HG03378 (cell line): ENCODE data around the gene WDR6.
A peak's percentile ranks its signal among the peaks of the same experiment; 100 is the strongest.

Experiments
- ATAC-seq: cut with Tn5 transposase; IDR thresholded peaks from one replicate; pipeline ENCODE4 v1.9.1; 2021; ENCODE audit warnings: mild to moderate bottlenecking, moderate library complexity; ENCODE audit not compliant: unreplicated experiment

WDR6 gene, protein sequence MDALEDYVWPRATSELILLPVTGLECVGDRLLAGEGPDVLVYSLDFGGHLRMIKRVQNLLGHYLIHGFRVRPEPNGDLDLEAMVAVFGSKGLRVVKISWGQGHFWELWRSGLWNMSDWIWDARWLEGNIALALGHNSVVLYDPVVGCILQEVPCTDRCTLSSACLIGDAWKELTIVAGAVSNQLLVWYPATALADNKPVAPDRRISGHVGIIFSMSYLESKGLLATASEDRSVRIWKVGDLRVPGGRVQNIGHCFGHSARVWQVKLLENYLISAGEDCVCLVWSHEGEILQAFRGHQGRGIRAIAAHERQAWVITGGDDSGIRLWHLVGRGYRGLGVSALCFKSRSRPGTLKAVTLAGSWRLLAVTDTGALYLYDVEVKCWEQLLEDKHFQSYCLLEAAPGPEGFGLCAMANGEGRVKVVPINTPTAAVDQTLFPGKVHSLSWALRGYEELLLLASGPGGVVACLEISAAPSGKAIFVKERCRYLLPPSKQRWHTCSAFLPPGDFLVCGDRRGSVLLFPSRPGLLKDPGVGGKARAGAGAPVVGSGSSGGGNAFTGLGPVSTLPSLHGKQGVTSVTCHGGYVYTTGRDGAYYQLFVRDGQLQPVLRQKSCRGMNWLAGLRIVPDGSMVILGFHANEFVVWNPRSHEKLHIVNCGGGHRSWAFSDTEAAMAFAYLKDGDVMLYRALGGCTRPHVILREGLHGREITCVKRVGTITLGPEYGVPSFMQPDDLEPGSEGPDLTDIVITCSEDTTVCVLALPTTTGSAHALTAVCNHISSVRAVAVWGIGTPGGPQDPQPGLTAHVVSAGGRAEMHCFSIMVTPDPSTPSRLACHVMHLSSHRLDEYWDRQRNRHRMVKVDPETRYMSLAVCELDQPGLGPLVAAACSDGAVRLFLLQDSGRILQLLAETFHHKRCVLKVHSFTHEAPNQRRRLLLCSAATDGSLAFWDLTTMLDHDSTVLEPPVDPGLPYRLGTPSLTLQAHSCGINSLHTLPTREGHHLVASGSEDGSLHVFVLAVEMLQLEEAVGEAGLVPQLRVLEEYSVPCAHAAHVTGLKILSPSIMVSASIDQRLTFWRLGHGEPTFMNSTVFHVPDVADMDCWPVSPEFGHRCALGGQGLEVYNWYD

DNA sequence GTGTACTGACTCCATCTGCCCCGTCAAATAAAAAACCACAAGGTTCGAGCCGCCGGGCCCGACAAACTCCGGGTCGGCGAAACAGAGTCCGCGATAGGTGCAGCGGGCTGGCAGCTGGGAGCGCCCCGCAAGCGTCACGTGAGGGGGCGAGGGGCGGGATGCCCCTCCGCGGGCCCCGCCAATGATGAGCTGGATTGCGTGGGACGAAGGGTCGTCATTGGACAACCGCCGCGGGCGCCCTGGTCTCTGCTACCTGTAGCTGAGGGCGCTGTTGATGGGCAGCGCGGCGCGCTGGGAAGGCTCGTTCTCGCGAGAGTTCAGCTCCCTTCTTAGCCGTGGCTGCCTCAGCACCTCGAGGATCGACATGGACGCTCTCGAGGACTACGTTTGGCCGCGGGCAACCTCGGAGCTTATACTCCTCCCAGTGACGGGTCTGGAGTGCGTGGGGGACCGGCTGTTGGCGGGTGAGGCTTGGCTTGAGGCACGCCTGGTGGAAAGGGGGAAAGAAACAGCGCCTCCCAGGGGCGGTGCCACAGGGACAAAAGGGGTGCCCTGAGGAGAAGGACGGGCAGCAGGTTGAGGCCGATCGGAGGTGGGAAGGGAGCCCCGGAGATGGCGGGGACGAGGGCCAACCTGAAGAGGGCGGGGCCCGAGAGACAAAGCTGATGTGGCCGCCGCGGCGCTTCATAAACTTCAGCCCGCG, at the start of gene WDR6:
TSS of gene WDR6 (plus strand) at position 324 of the 703 bp plus-strand sequence. CDS start at position 365, 41 bp downstream.
- ATAC-seq: peak; percentile 73

DNA sequence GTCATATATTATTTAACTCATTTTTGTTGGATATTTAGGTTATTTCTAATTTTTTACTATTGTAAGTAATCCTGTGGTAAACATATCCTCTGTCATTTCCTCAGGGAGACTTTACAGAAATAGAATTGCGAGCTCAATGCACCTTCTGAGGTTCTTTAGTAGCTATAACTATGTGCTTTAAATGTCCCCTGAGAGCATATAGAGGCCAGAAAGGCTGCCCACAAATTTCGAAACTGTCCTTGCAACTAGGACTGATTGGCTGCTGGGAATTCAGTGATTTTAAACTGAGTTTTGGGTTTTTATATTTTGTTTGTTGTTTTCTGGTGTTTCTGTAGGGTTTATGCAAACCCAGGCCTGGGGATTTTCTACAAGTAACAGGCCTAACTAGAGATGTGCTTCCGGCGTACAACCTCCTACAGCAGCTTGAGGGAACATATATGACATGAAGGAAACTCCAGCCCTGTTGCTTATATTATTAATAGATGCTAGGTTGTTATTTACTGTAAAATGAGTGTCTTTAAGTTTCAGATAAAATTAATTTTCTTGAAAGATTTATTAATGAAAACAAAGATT, 46.3 kb upstream of the WDR6 start:
- no peak for ATAC-seq

DNA sequence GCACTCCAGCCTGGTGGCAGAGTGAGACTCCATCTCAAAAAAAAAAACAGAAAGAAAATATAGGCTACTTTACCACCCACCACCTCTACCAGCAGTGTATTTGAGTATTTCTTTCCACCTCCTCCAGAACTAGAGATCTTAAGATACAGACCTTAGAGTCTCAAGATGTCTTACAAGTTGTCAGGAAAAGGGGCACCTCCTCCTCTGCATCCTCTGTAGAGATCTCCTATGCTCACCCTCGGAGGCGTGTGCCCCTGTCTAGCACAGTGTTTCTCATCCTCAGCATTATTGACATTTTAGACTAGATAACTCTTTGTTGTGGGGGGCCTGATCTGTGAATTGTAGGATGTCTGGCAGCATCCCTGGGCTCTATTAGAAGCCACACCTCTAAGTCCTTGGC, 44.9 kb upstream of the WDR6 start:
- ATAC-seq: no peak

DNA sequence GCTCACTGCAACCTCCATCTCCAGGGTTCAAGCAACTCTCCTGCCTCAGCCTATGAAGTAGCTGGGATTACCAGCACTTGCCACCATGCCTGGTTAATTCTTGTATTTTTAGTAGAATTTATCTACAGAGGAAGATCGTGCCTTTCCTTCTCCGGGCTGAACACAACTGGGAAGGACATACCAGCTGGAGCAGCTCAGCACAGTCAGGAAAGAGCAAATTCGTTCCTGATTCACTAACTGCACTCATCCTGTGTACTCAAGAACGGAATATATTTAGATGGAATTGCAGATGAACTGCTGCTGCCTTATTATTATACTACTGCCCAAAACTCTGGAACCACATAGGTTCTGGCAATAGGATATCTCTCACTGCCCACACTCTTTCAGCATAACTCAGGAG, 44.3 kb upstream of the WDR6 start:
- ATAC-seq: no peak

DNA sequence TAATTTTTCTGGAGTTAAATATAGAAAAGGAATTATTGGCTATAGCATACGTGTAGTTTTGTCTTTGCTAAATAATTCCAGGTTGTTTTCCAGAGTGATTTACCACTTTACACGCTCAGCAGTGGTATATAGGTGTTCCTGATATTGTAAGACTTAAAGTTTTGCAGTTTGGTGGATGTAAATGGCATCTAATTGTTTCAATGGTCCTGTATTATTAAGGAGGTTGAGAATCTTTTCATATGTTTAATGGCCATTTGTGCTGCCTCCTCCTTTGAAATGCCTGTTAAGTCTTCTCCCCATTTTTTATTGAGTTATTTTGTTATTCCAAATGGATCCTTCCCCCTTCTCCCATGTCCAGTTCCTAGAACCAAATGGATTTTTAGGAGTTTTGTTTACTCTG, 43.6 kb upstream of the WDR6 start:
- ATAC-seq: no peak

DNA sequence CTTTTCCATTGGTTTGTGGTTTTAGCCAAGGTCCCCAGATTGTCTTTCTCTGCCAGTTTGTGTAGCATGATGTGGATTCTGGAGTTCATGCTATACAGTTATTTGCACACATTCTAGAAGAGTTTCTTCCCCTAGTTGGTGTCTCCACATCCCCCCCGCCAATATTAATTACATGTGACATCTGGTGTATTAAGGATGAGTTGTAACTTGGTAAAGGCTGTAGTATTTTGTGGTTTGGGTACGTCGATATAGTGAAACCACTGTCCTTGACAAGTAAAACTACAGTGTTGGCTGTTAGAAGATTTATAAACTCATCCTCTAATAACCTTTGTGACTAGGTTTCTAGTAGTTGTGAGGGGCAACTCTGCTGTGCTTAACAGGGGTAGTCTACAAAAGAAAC, 40.8 kb upstream of the WDR6 start:
- ATAC-seq: no peak

DNA sequence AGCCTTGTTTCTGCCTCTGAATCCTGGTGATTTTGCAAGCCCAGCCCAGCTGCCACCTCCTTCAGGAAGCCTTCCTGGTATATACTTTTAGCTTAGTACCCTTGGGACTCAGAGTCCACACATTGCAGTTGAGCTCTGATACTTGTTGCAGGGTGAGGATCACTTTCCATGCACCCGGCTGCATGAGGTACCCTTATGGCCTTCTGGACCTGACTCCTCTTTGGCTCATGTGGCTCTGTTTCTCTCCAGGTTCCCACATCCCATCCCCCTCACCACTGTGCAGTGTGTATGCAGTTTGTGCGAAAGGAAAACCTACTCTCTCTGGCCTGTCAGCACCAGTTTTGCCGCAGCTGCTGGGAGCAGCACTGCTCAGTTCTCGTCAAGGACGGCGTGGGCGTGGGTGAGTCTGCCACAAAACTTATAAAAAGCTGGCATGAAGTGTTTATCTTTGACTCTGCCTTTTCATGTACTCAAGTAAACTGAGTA, 40.3 kb upstream of the WDR6 start:
- no peak for ATAC-seq

DNA sequence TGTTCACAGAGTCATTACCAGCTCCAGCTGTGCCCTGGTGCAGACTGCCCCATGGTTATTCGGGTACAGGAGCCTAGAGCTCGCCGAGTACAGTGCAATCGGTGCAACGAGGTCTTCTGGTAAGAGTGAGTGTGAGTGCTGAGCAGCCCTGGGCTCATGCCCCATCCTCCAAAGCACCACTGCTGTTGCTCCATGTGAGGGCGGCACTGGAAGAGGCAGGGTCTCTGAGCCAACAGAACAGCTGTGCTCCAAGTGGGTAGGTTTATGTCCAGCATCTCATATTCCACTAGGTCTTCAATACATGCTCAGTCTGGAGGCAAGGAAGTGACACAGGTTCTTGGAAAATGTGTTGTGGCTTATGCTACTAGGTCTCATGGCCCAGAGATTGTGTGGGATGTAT, 36.6 kb upstream of the WDR6 start:
- ATAC-seq: no peak

DNA sequence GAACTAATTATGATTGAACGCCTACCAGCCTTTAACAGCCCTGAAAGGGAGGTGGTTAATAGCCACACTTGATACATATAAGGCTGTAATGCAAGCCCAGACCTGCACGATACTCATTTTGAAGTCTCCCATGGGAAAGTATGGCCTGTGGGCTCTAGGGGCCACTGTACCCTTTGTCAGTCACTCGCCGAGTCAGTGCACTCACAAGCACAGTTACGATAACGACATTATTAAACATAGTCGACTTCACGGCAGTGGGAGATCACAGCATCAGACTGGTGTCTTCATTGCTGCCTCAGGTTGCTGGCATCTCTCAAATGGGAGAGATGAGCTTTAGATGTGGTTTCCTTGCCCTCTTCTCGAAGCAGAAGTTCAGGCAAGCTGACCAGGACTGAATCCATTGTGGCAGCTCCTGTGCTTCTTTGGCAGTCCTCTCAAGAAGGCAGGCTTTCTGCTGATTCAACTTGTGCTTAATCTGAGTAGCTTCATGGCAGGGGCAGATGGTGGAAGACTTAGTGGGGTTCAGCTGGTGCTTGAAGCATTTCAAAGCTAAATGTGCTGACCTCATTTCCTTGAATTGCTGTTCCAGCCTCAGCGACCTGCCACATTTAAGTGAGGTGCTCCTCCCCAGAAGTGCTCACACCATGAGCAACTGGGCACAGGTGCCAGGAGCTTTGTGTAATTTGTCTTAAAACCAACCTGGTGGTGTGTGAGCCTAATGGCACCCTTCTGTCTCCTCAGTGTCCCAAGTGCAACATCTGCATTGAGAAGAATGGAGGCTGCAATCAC, 32.9 kb upstream of the WDR6 start:
- no peak for ATAC-seq

DNA sequence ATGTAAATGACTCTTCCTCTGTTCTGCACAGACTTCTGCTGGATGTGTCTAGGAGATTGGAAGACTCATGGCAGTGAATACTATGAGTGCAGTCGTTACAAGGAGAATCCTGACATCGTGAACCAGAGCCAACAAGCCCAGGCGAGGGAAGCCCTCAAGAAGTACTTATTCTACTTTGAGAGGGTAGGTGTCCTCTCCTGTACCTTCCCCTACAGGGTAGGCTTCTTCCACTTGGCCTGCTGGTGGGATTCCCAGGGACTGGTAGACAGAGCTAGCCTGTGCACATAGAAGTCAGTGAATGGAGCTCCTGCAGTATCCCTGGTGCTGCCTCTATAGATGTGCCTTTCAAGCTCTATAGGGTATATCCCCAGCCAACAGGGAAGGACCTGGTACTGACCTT, 27.7 kb upstream of the WDR6 start:
- no peak for ATAC-seq

DNA sequence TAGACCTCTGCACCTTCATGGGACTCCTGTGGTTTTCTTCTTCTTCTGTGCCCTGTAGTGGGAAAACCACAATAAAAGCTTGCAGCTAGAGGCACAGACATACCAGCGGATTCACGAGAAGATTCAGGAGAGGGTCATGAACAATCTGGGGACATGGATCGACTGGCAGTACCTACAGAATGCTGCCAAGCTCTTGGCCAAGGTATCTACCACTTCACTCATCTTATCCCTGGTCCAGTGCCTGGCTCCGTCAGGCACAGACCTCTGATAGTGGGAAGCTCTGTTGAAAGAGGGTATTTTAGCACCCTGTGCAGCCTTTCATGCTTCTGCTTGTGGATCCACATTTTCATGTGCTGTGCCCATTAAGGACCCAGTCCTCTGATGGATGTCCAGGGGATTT, 26.9 kb upstream of the WDR6 start:
- no peak for ATAC-seq

DNA sequence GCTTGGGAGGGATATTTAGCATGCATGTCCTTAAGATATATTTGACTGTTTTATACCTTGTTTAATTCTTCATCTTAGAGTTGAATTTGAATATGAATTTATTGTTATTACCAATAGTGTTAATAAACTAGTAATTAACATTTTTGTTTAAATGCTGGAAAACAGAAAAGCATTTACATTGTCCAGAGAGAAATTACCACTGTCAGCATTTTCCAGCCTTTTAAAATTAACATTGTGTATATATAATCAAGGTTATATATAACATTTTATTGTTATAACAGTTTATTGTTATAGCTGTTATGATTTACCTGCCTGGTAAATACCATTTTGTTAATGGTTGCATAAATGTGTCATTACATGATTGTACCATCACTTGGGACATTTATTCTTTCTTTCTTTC, 25.2 kb upstream of the WDR6 start:
- ATAC-seq: no peak

DNA sequence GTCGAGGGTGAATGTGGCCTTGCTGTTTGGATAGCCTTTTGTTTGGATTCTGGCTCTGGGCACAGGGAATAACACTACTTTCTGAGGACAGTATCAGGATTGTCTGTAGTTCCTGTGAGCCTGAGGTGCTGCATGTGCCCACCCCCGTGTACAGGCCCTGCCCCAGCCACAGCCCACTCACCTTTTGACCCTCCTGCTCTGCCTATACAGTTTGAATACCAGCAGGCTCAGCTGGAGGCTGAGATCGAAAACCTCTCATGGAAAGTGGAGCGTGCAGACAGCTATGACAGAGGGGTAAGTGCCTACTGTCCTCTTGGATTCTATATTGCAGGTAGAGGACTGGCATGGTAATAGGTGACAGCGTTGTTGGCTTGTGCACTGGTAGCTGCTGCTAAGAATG, 24.5 kb upstream of the WDR6 start:
- no peak for ATAC-seq

DNA sequence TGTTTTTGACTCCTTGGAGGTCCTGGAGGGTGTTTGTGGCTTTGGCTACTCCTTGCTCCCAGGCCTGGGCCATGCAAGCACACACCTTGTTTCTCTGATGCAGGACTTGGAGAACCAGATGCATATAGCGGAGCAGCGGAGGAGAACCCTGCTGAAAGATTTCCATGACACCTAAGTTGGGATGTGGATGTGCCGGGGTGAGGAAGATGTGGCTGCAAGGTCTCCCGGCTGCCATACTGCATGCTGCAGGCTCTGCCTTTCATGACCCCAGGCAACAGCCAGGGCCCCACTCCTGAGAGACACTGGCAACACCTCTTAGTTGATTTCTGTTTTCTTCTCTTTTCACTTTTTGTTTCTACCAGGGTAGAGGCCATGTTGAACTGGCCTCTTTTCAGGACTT, 24.1 kb upstream of the WDR6 start:
- ATAC-seq: no peak

DNA sequence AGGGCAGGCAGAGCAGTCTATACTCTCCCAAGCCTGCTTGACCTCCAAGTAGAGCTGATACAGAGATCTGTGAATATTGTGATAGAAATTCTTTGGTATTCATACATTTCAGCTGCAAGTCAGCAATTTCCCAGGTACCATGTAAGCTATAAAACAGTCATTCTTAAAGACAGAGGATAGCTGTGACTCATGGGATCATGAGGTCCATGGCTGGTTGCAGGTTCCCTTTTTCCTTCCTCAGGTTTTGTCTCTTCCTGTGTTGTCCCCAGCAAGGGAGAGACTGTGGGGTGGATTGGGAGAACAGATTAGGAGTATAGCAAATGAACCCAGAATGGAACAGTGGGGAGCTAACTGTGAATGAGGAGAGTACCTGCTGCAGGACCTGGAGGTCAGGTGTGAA, 22.5 kb upstream of the WDR6 start:
- no peak for ATAC-seq

DNA sequence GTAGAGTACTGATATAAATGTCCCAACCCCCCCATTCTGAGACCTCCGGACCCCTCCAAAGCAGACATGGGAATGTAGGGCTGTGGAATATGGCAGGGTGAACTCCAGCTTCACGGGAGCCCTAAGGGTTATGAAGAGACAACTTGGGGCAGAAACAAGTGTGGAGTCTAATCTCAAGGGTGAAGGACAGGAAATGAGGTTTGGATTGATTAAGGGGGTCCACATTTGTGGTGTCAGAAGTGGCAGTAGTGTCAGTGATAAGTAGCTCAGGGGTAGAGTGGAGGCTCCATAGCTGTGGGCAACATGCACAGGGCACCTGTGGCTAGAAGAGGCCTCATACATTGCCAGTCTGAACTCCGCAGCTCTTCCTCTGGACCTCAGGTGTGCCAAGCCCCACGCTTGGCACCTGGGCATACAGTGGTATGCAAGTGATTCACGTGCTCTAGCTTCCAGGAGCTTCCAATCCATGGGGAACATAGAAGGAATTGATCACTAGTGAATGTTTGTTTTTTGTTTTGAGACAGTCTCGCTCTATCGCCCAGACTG, 21.3 kb upstream of the WDR6 start:
- no peak for ATAC-seq

DNA sequence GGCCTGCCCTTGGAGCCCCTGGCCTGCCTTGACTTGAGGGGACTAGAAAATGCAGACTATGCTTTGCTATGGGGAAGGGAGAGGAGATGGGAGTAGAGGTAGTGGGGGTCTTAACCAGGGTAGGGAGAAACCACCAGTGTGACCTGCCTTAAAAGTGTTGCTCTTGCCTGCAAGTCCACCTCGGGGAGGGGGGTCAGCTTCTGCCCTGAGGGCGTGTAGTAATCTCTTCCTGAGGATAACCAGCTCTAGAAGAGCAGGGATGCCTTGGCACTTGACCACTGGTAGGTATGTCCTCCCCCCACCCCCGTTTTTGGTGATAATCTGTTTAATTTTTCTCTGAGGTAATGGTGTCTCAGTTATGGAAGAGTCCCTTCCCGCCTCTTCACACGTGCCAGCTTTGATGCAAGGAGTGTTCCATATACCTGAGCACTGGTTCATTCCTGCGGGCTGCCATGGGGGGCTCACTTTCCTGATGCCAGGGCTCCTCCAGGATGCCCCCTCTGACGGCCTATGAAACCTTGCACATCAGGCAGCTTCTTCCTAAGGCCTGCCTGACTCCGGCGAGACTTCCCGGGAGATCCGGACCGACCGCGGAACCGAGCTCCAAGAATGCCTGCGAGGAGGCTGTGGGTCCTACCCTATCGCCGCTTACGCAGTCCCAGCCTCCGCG, 17.9 kb upstream of the WDR6 start:
- no peak for ATAC-seq

DNA sequence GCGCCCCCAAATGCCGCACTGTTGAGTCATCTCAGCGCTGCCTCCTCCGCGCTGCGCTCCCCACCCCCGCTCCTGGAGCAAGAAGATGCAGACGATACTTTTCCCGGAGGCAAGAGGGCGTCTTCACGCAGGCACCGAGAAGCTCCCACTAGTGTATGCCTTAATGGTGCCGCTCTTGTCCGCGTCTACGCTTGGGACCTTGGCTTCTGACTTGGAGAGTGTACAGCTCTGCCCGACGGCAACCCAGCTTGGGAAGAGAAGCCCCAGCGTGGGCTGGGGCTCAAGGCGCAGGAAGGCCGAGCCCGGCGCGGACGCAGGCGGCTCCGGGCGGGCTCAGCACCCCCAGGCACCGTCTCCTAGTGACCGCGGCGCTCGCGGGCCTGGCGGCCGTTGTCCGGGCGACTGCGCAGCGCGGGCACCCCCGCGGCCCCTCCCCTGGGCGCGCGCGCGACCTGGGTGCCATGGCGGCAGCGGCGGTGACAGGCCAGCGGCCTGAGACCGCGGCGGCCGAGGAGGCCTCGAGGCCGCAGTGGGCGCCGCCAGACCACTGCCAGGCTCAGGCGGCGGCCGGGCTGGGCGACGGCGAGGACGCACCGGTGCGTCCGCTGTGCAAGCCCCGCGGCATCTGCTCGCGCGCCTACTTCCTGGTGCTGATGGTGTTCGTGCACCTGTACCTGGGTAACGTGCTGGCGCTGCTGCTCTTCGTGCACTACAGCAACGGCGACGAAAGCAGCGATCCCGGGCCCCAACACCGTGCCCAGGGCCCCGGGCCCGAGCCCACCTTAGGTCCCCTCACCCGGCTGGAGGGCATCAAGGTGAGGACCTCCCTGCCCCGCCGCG, 17.2 kb upstream of the WDR6 start, which contains the start of gene P4HTM:
TSS of gene P4HTM (plus strand) at position 446 of the 840 bp plus-strand sequence. CDS start at position 462, 16 bp downstream.
- ATAC-seq: no peak
